Chondrocyte (in vitro differentiated cells): ENCODE measurements around the gene GPC2. TPM values are rescaled to one million over a fixed set of nuclear protein-coding genes. Genes with fewer than 3 reads are reported as not detected.
A peak's percentile ranks its signal among the peaks of the same experiment; 100 is the strongest.
"Not testable (repeated sequence)": the region's sequence is repeated elsewhere in the genome, so short reads cannot be mapped to it uniquely, and the experiment has no call there.

ENCODE experiments used
- DNase-seq: peaks from one replicate; pipeline ENCODE4 v3.0.0; 2021; ENCODE audit warnings: mixed read lengths, low spot score
- H3K27ac Mint-ChIP-seq: one replicate; pipeline ENCODE4 v1.8.0; 2021; ENCODE audit warnings: mild to moderate bottlenecking, moderate library complexity, mixed read lengths; ENCODE audit not compliant: unreplicated experiment
- H3K27me3 Mint-ChIP-seq: 2 replicates; pipeline ENCODE4 v1.8.0; 2021; ENCODE audit warnings: low read depth, mixed read lengths
- H3K36me3 Mint-ChIP-seq: 2 replicates; pipeline ENCODE4 v1.8.0; 2021; ENCODE audit warnings: low read depth, mixed read lengths
- H3K4me1 Mint-ChIP-seq: 2 replicates; pipeline ENCODE4 v1.8.0; 2021; ENCODE audit warnings: low read depth, mild to moderate bottlenecking, mixed read lengths
- H3K4me3 Mint-ChIP-seq: one replicate; pipeline ENCODE4 v1.8.0; 2021; ENCODE audit warnings: mild to moderate bottlenecking, moderate library complexity, mixed read lengths; ENCODE audit not compliant: unreplicated experiment
- H3K9me3 Mint-ChIP-seq: 2 replicates; pipeline ENCODE4 v1.8.0; 2021; ENCODE audit warnings: low read depth, mixed read lengths
- long read RNA-seq: library from polyadenylated mRNA; stranded (forward); transcript quantifications from one replicate; pipeline ENCODE4 v2.0.0, GENCODE V29; 2021
- total RNA-seq: library from RNA; stranded (reverse); gene quantifications from 3 replicates; pipeline ENCODE4 v1.2.1, GENCODE V29; 2021
- TF ChIP-seq, protein P1 (sequence below): fragments of 200-600 bp; sonication (generic); IDR thresholded peaks from 2 replicates; pipeline ENCODE4 v1.5.0; 2021; ENCODE audit warnings: antibody characterized with exemption, mild to moderate bottlenecking, moderate library complexity

Gene GPC2, protein sequence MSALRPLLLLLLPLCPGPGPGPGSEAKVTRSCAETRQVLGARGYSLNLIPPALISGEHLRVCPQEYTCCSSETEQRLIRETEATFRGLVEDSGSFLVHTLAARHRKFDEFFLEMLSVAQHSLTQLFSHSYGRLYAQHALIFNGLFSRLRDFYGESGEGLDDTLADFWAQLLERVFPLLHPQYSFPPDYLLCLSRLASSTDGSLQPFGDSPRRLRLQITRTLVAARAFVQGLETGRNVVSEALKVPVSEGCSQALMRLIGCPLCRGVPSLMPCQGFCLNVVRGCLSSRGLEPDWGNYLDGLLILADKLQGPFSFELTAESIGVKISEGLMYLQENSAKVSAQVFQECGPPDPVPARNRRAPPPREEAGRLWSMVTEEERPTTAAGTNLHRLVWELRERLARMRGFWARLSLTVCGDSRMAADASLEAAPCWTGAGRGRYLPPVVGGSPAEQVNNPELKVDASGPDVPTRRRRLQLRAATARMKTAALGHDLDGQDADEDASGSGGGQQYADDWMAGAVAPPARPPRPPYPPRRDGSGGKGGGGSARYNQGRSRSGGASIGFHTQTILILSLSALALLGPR
- total RNA-seq: 6.2 to 7.3 TPM (median 6.7 TPM) in 3 replicates
- long read RNA-seq: 0 reads

DNA sequence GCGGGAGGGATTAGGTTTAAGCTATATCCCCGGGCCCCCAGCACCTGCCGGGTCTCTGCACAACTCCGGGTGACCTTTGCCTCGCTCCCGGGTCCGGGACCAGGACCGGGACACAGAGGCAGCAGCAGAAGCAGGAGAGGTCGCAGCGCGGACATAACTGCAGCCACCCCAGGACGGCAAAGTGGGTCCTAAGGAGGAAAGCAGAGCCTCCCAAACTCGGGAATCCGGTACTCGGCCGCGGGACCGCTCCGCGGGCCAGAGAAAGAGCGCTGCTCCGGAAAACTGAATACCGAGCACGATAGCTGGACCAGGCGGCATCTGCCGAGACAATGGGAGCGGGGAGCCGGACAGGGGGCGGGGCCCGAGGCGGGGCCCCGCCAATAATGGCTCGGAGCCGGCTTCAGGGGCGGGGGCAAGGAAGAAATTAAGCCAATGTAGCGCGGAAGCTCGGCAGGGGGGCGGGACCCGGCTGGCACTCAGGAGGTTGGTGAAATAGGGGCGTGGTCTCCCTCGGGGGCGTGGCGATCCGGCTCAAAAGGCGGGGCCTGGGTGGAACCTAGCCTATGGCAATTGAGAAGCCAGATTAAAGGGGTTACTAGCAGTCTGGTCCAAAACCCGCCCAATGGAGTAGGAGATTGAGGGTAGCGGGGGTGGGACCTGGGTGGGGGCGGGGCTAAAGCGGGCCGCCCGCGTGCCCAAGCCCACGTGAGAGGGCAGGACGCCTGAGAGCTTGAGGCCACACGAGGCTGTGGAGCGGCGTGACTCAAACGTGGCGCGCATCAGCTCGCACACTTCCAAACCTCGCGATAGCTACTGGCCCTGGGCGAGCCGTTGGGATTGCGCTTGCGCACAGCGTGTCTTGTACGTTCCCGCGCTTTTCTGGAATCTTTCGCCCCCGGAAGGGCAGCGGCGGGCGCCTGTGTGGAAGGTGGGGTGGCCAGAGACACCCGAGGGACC lies at the start of gene GPC2, which contains the start of gene STAG3:
Gene GPC2, minus strand, starts transcription at position 337 of the 957 bp plus-strand sequence. Its CDS starts 182 bp downstream, at position 155.
Gene STAG3, plus strand, starts transcription at position 874 of the 957 bp plus-strand sequence. CDS start 2,639 bp downstream, outside the sequence.
- Mint-ChIP-seq H3K9me3 (no peaks in the 10 kb centered on the region), H3K27me3 (peaks cover 17% of the 10 kb centered on the region), H3K36me3 (peaks cover 6% of the 10 kb centered on the region), H3K4me1 (peaks cover 10% of the 10 kb centered on the region), H3K27ac (no peak within 1 kb of the TSS), H3K4me3 (peak within 1 kb of the TSS; percentile 85)
- TF ChIP-seq, protein P1, sequence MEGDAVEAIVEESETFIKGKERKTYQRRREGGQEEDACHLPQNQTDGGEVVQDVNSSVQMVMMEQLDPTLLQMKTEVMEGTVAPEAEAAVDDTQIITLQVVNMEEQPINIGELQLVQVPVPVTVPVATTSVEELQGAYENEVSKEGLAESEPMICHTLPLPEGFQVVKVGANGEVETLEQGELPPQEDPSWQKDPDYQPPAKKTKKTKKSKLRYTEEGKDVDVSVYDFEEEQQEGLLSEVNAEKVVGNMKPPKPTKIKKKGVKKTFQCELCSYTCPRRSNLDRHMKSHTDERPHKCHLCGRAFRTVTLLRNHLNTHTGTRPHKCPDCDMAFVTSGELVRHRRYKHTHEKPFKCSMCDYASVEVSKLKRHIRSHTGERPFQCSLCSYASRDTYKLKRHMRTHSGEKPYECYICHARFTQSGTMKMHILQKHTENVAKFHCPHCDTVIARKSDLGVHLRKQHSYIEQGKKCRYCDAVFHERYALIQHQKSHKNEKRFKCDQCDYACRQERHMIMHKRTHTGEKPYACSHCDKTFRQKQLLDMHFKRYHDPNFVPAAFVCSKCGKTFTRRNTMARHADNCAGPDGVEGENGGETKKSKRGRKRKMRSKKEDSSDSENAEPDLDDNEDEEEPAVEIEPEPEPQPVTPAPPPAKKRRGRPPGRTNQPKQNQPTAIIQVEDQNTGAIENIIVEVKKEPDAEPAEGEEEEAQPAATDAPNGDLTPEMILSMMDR: no peak
- DNase-seq: peak; percentile 97

DNA sequence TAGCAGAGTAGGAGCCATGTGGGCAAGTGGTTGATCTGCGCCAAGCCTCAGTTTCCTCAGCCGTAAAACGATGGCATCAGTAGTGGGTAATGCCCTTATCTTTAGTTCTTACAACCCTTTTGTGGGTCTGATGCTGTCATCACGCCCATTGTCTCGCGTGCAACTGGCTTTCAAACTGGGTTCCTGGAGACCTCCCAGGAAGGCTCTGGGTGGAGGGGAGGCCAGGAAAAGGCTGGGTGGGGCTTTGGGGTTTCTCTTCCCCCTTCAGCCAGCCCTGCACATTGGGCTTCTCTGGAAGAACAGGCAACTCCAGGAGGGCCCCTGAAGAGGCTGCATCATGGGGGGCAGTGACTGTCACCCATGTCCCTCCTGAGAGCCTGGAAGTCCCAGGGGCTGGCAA lies 47.7 kb upstream of the GPC2 start:
- not testable (repeated sequence) for H3K4me1 Mint-ChIP-seq

GRCh38 chr7:100223376-100223927 lies 46.3 kb upstream of the GPC2 start:
- H3K27me3 Mint-ChIP-seq, H3K9me3 Mint-ChIP-seq, DNase-seq, H3K27ac Mint-ChIP-seq, H3K4me3 Mint-ChIP-seq, H3K4me1 Mint-ChIP-seq, H3K36me3 Mint-ChIP-seq: not testable (repeated sequence)

More for the DNA sequence above, 47.7 kb upstream of the GPC2 start:
- H3K4me3 Mint-ChIP-seq, H3K27ac Mint-ChIP-seq, H3K27me3 Mint-ChIP-seq, H3K36me3 Mint-ChIP-seq, H3K9me3 Mint-ChIP-seq, DNase-seq: not testable (repeated sequence)

- H3K36me3 Mint-ChIP-seq: peaks cover 3% of the 10 kb centered on the region
- H3K27me3 Mint-ChIP-seq: no peaks in the 10 kb centered on the region
- DNase-seq: peak; percentile 38
- no peaks in the 10 kb centered on the region for H3K4me1 Mint-ChIP-seq
- H3K9me3 Mint-ChIP-seq: no peaks in the 10 kb centered on the region
- TF ChIP-seq, protein P1: no peak
- H3K27ac Mint-ChIP-seq: no peak overlapping the region
- H3K4me3 Mint-ChIP-seq: no peak overlapping the region
These were observed 45.4 kb upstream of the GPC2 start for GRCh38 chr7:100222445-100223132.

DNA sequence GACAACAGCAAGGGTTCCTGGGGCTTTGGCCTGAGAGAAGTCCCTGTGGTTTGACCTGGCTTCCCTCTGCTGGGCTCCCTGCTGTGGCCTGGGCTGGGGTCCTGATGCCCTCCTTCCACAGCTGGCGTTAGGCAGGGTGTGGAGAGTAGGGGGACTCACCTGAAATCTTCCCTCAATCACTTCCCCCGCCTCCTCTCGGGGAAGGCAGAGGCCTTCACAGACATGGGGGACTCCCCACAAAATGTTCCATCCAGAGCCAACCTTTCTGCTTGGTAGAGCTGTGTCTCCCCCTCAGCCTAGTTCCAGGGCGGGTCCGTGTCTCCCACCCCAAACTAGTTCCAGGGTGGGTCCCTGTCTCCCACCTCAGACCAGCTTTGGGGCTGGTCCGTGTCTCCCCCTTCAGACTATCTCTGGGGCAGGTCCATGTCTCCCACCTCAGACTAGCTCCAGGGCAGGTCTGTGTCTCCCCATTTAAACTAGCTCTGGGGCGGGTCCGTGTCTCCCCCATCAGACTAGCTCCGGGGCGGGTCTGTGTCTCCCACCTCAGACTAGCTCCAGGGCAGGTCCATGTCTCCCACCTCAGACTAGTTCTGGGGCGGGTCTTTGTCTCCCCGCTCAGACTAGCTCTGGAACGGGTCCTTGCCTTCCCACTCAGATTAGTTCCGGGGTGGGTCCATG lies 44.7 kb upstream of the GPC2 start:
- H3K27ac Mint-ChIP-seq: no peak overlapping the region
- H3K36me3 Mint-ChIP-seq: peaks cover 3% of the 10 kb centered on the region
- TF ChIP-seq, protein P1: no peak
- no peaks in the 10 kb centered on the region for H3K27me3 Mint-ChIP-seq
- no peak overlapping the region for H3K4me3 Mint-ChIP-seq
- peaks cover 4% of the 10 kb centered on the region for H3K4me1 Mint-ChIP-seq
- DNase-seq: no peak
- H3K9me3 Mint-ChIP-seq: no peaks in the 10 kb centered on the region
